Stimulated activated CD4-positive, alpha-beta T cell treated with anti-CD3 and anti-CD28 coated beads, TNF-alpha, amount 100 ng/mL, for 48 hours (primary cell): ENCODE measurements around the gene C10orf105.

ENCODE experiments used
- DNase-seq, 3 donors: peaks; one replicate each; pipeline ENCODE4 v3.0.0-alpha.2; 2020; ENCODE audit warnings: low read depth in 3 of 3

C10orf105 gene

GRCh38 chr10:71675295-71675970 lies 44.1 kb downstream of the C10orf105 start:
- no peak for DNase-seq

GRCh38 chr10:71671994-71672946 lies 47.3 kb downstream of the C10orf105 start:
- DNase-seq, result no peak

- DNase-seq, result no peak
Measured at GRCh38 chr10:71667387-71667752, 52.2 kb downstream of the C10orf105 start.

GRCh38 chr10:71666639-71667386 lies 52.8 kb downstream of the C10orf105 start:
- DNase-seq, result no peak

GRCh38 chr10:71665456-71665855 lies 54.1 kb downstream of the C10orf105 start:
- no peak for DNase-seq

GRCh38 chr10:71664585-71664984 lies 55.0 kb downstream of the C10orf105 start:
- DNase-seq, result no peak

GRCh38 chr10:71663311-71663710 lies 56.3 kb downstream of the C10orf105 start:
- no peak for DNase-seq

- no peak for DNase-seq
Measured at GRCh38 chr10:71661779-71662336, 57.7 kb downstream of the C10orf105 start.
